Measurements from ENCODE around the gene TPGS2. TPM values are rescaled to one million over a fixed set of nuclear protein-coding genes. Genes with fewer than 3 reads are reported as not detected.

The TPGS2 gene
- polyA plus RNA-seq, 1 experiment: 302 TPM

DNA sequence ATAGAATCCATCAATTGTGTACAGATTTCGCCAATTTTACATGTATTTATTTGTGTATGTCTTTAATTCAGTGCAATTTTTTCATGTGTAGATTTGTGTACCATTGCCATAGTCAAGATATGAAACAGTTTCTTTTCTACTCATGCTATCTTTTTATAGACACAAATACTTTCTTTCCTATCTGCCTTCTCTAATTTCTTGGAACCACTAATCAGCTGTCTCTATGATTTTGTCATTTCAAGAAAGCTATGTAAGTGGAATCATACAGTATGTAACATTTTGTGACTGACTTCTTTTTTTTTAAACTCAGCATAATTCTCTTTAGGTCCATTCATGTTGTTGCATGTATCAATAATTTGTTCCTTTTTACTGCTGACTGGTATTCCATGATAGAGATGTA, 33.4 kb upstream of the TPGS2 start:
- Histone ChIP-seq H3K4me3 (ENCODE audit: low read depth, low read length) (no peak overlapping the region), H3K27ac (ENCODE audit: low read depth, low read length) (no peak overlapping the region), H3K9me3 (ENCODE audit: control insufficient read depth, insufficient read depth, low read length) (no peaks in the 10 kb centered on the region), H3K27me3 (ENCODE audit: control insufficient read depth, insufficient read depth, low read length) (no peaks in the 10 kb centered on the region)
- ChIA-PET CTCF (no interaction called here), POLR2A (no interaction called here)
- no peak for DNase-seq (ENCODE audit: low read depth, low spot score)
- TF ChIP-seq, protein P1, sequence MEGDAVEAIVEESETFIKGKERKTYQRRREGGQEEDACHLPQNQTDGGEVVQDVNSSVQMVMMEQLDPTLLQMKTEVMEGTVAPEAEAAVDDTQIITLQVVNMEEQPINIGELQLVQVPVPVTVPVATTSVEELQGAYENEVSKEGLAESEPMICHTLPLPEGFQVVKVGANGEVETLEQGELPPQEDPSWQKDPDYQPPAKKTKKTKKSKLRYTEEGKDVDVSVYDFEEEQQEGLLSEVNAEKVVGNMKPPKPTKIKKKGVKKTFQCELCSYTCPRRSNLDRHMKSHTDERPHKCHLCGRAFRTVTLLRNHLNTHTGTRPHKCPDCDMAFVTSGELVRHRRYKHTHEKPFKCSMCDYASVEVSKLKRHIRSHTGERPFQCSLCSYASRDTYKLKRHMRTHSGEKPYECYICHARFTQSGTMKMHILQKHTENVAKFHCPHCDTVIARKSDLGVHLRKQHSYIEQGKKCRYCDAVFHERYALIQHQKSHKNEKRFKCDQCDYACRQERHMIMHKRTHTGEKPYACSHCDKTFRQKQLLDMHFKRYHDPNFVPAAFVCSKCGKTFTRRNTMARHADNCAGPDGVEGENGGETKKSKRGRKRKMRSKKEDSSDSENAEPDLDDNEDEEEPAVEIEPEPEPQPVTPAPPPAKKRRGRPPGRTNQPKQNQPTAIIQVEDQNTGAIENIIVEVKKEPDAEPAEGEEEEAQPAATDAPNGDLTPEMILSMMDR (IDR thresholded peaks at IDR 0.05; ENCODE audit: low read depth, low read length): no peak

DNA sequence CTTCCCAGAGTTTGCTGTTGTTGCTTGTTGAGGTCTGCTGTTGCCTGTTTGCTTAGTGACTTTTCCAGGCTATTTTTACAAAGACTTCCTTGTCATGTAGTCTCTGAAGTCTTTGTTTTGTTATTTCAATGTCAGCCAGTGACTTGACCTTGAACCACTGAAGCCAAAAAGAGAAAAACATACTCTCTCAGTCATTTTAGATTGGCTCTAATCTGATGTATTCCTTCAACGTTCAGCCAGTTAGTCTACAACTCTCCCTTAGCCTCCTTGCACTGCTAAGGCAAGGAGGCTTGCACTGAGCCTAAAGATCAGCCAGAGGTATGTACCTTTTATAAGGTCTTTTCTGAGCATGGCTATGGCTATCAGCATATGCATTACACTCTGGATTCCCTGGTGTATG, 28.0 kb upstream of the TPGS2 start:
- no peak for DNase-seq (ENCODE audit: low read depth, low spot score)
- Histone ChIP-seq H3K9me3 (ENCODE audit: control insufficient read depth, insufficient read depth, low read length) (peaks cover 3% of the 10 kb centered on the region; the same call in 1 of the 2 replicates), H3K27ac (ENCODE audit: low read depth, low read length) (no peak overlapping the region), H3K27me3 (ENCODE audit: control insufficient read depth, insufficient read depth, low read length) (no peaks in the 10 kb centered on the region), H3K4me3 (ENCODE audit: low read depth, low read length) (no peak overlapping the region)
- ChIA-PET CTCF (no interaction called here), POLR2A (no interaction called here)
- TF ChIP-seq, protein P1 (IDR thresholded peaks at IDR 0.05; ENCODE audit: low read depth, low read length): no peak

DNA sequence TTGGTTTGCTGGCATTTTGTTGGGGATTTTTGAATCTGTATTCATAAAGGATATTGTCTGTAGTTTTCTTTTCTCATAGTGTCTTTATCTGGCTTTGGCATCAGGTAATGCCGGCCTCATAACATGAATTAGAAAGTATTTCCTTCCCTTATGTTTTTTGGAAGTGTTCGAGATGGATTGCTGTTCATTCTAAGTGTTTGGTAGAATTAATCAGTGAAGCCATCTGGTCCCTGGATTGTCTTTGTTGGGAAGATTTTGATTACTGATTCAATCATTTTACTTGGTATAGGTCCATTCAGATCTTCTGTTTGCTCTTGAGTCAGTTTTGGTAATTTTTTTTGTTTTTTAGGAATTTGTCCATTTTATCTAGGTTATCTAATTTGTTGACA, 22.4 kb upstream of the TPGS2 start:
- H3K27me3 ChIP-seq (ENCODE audit: control insufficient read depth, insufficient read depth, low read length): no peaks in the 10 kb centered on the region
- POLR2A ChIA-PET: no interaction called here
- no peak overlapping the region for H3K4me3 ChIP-seq (ENCODE audit: low read depth, low read length)
- CTCF ChIA-PET: interaction anchor here (1.3 kb wide), 1 partner anchor 42 kb away, joined by 3 read pairs; no protein-coding TSS in a partner anchor
- no peak overlapping the region for H3K27ac ChIP-seq (ENCODE audit: low read depth, low read length)
- H3K9me3 ChIP-seq (ENCODE audit: control insufficient read depth, insufficient read depth, low read length): peaks cover 3% of the 10 kb centered on the region; the same call in 1 of the 2 replicates
- TF ChIP-seq, protein P1 (IDR thresholded peaks at IDR 0.05; ENCODE audit: low read depth, low read length): no peak
- no peak for DNase-seq (ENCODE audit: low read depth, low spot score)

DNA sequence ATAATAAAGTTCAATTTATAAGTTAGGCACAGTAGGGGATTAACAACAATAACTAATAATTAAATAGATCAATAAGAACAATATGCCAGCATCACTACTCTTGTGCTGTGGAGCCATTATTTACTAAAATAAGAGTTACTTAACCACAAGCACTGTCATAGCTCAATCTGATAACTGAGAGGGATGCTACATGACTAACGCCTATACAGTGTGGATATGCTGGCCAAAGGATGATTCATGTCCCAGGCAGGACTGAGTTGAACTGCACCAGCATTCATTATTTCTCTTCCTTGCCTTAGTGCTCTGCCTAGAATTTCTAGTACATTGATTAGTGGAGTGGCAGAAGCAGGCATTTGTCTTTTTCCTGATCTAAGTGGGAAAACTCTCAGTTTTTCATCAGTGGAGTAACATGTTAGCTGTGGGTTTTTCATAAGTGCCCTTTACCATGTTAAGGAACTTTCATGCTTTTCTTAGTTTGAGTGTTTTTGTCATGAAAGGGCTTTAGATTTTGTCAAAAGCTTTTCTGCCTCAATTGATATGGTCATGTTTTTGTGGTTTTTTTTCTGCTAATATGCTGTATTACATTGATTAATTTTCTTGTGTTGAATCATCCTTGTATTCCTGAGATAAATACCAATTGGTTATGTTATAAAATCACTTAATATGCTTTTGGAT, 21.9 kb upstream of the TPGS2 start:
- Histone ChIP-seq H3K27ac (ENCODE audit: low read depth, low read length) (no peak overlapping the region), H3K27me3 (ENCODE audit: control insufficient read depth, insufficient read depth, low read length) (no peaks in the 10 kb centered on the region), H3K9me3 (ENCODE audit: control insufficient read depth, insufficient read depth, low read length) (peaks cover 3% of the 10 kb centered on the region; the same call in 1 of the 2 replicates), H3K4me3 (ENCODE audit: low read depth, low read length) (no peak overlapping the region)
- POLR2A ChIA-PET: interaction anchor here (0.5 to 1.2 kb wide), 2 partner anchors 22 to 106 kb away, joined by 3 to 4 read pairs; partner anchors contain the start of genes KIAA1328 and TPGS2
- DNase-seq (ENCODE audit: low read depth, low spot score): peak; percentile 63
- CTCF ChIA-PET: interaction anchor here (1.7 kb wide), 1 partner anchor 21 kb away, joined by 10 read pairs; the partner anchor contains the start of genes KIAA1328 and TPGS2
- TF ChIP-seq, protein P1 (IDR thresholded peaks at IDR 0.05; ENCODE audit: low read depth, low read length): no peak

DNA sequence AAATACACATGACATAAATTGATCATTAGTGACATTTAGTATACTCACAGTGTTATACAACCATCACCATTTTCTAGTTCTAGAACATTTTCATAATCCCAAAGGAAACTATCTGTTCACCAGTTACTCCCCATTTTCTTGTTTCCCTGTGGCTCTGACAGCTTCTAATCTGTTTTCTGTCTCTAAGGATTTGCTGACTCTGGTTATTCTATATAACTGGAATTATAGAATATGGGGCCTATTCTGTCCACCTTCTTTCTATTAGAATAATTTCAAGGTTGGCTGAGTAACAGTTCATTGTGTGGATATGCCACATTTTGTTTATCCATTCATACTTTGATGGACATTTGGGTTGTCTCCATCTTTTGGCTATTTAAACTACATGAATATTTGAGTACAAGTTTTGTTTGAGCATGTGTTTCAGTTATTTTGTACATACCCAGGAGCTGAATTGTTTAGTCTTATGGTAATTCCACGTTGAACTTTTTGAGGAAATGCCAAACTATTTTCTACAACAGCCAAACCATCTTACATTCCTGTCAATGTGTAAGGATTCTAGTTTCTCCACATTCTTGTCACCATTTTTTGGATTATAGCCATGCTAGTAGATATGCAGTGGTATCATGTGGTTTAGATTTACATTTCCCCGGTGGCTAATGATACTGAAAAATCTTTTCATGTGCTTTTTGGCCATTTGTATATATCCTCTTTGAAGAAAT, 20.6 kb upstream of the TPGS2 start:
- DNase-seq (ENCODE audit: low read depth, low spot score): no peak
- ChIA-PET POLR2A (interaction anchor here (1.2 kb wide), 1 partner anchor 21 kb away, joined by 3 read pairs; the partner anchor contains the start of genes KIAA1328 and TPGS2), CTCF (interaction anchor here (0.9 to 1.7 kb wide), 2 partner anchors 20 to 21 kb away, joined by 3 to 10 read pairs; partner anchors contain the start of genes KIAA1328 and TPGS2)
- Histone ChIP-seq H3K27ac (ENCODE audit: low read depth, low read length) (no peak overlapping the region), H3K27me3 (ENCODE audit: control insufficient read depth, insufficient read depth, low read length) (no peaks in the 10 kb centered on the region), H3K4me3 (ENCODE audit: low read depth, low read length) (no peak overlapping the region), H3K9me3 (ENCODE audit: control insufficient read depth, insufficient read depth, low read length) (peaks cover 3% of the 10 kb centered on the region; the same call in 1 of the 2 replicates)
- TF ChIP-seq, protein P1 (IDR thresholded peaks at IDR 0.05; ENCODE audit: low read depth, low read length): no peak
